8988T (cell line): ENCODE measurements around the gene CENPP.

Source experiments
- DNase-seq: peaks from one replicate; pipeline ENCODE4 v3.0.0; 2011

Gene CENPP

GRCh38 chr9:92315456-92315855 is 10.3 kb upstream of the CENPP start:
- DNase-seq = no peak

GRCh38 chr9:92324431-92324830 is 1.3 kb upstream of the CENPP start:
- no peak for DNase-seq

- DNase-seq = peak; percentile 12
Observed at GRCh38 chr9:92324889-92325268, 874 bp upstream of the CENPP start.

- DNase-seq = peak; percentile 7
Observed at GRCh38 chr9:92325991-92326500, 293 bp downstream of the CENPP start.

GRCh38 chr9:92327283-92327850 is 1.6 kb downstream of the CENPP start:
- no peak for DNase-seq

- DNase-seq = no peak
Observed at GRCh38 chr9:92328225-92328624, 2.5 kb downstream of the CENPP start.

DNA sequence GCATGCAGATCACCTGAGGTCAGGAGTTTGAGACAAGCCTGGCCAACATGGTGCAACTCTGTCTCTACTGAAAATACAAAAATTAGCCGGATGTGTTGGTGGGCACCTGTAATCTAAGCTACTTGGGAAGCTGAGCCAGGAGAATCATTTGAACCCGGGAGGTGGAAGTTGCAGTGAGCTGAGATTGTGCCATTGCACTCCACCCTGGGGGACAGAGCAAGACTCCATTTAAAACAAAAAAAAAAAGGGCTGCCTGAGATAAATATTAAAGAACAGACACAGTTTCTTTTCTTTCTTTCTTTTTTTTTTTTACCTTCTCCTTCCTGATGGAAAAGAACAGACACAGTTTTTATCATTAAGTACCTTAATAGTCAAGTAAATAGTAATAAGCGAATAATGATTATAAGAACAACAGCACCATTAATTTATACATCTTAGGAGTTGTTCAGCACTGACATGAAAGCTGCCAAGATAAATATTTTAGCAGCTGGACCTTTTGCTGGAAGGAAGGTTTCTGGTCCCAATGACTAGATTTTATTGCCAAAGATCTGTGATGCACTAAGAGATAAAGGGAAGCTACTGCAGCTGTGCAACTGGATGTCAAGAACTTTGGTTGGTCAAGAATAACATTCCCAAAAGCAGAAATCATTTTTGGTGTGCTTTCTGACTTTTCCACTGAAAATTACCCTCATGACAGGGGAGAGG is 7.0 kb downstream of the CENPP start:
- no peak for DNase-seq

DNA sequence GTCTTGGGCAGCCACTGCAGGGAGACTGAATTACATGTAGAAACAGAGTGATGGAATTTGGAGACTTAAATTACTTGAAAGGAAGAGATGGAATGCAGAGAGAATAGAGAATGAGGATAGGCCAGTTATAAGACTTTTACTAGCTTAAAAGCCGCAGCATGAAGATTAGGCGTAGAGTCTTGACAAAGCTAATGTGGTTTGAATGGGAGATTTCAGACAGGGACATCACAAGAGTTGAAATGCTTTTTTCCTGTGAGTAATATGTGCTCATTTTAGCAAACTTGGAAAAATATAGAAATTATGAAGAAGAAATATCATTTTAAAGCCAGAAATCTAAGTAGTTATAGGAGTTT is 7.5 kb downstream of the CENPP start:
- no peak for DNase-seq

DNA sequence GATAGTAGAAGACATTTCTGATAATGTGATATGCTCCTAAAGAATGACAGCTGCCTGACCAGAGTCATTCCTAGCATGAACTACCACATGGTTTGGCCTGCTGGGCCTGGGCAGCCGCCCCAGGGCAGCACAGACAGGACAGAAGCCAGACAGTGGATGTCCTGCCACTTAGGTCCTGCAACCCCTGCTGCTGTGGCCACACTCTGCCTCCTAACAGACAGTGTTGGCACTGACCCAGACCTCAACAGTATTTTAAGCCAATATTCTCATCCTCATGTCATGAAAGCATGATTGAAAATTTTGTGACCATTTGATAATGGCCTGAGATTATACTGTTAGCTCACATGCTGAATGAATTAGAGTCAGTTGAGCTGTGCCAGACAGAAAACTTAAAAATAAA is 15.8 kb downstream of the CENPP start:
- no peak for DNase-seq

GRCh38 chr9:92342825-92343488 is 17.2 kb downstream of the CENPP start:
- no peak for DNase-seq

GRCh38 chr9:92345582-92345981 is 19.8 kb downstream of the CENPP start:
- no peak for DNase-seq

DNA sequence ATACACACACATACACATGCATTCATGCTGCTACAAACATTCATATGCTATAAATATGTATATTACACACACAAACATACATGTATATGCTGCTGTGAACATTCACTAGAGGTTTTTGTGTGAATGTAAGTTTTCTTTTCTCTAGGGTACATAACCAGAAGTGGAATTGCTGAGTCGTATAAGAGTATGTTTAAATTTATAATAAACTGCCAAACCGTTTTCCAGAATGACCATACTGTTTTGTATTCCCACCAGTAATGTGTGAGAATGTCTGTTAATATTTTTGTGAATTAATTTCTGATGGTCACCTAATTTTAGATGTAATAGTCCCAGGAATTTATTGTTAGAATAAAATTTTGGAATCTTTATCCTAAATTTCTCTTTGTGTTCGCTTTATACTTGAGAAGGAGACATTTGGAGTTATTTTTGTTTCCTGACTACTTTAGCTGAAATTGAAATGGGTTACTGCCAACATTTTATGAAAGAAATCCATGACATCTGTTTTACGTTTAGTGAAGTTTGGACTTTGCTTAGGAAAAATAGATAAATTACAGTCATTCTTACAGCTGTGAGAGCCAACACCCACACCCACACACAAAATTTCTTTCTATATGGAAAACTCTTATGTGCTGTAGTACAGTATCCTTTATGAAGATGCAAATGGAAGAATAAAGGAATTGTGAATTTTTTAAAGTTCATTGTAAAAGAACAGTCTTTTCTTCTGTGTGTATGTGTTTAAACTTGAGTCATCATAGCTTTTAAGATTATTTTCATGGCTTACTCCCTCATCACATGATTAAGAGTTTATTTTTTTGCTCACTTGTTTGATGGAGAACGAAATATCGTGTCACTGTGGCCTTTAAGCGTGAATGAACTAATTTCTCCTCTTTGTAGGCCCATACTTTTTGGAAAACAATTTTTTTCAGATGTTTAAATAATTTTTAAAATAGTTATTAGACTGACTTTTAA is 24.3 kb downstream of the CENPP start:
- no peak for DNase-seq

- no peak for DNase-seq
Observed at GRCh38 chr9:92350740-92351133, 25.0 kb downstream of the CENPP start.

- no peak for DNase-seq
Observed at GRCh38 chr9:92353051-92353450, 27.3 kb downstream of the CENPP start.

GRCh38 chr9:92359394-92359995 is 33.7 kb downstream of the CENPP start:
- no peak for DNase-seq

- no peak for DNase-seq
Observed at GRCh38 chr9:92360083-92360482, 34.3 kb downstream of the CENPP start.

DNA sequence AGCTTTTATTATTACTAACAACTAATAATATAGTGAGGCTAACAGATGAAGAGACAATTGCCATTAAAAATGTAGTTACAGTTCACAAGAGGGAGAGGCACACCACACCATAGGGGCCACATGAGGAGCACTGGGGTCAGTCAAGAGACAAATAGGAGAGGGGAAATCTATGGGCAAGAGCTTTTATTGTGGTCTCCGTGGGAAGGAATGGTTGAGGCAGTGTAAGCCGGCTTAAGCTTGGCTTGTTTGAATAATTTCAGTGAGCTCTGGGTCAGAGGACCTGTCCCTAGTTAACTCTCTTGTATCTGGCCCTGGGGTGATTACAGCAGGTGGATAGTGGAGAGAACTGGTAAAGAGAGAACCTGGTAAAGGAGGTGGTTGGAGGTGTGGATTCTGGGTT is 43.3 kb downstream of the CENPP start:
- no peak for DNase-seq

DNA sequence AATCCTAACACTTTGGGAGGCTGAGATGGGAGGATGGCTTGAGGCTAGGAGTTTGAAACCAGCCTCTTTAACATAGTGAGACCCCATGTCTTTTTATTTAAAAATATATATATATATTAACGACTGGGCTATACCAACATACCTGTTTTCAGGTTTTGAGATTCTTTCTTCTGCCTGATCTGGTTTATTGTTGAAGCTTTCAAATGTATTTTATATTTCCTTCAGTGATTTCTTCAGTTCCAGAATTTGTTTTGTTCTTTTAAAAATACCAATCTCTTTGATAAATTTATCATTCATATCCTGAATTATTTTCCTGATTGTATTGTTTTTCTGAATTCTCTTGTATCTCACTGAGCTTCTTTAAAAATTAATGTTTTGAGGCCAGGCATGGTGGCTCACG is 47.4 kb downstream of the CENPP start:
- DNase-seq = no peak

DNA sequence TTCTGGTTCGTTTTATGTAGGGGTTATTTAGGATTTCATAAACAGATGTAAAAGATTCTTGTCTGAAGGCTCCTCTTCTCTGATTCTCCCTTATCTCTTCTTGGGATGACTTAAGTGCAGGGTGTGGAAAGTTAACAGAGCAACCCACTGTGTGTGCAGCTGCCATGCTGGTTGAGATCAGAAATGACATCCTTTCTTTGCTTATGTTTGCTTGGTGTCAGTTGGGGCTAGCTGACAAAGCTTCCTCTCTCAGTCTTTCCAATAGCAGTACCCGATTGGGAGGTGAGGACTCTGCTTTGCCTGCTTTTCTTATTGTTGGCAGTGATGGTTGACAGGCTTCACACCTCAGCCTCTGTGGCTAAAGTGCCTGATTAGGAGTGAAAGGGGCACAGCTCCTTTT is 52.1 kb downstream of the CENPP start:
- DNase-seq = no peak

- no peak for DNase-seq
Observed at GRCh38 chr9:92378865-92379560, 53.3 kb downstream of the CENPP start.

DNA sequence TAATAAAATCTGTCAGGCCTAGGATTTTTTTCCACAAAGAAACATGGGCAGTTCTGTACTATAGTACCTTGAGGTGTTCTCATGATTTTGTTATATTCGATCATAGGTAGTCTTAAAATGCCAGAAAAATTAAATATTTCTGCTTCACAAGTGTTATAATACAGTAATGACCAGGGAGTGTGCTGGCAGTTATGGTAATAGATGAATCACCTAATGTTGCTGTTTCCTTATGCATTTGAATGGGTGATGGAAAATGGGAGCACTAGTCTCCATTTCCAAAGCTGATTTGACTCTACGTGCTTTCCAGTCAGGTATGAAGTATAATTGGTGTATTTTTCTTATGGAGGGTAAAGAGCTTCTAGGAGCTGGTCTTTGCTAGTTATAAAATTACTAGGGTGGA is 54.9 kb downstream of the CENPP start:
- no peak for DNase-seq

- DNase-seq = no peak
Observed at GRCh38 chr9:92381775-92382174, 56.0 kb downstream of the CENPP start.
